HCT116 (cell line): ENCODE measurements around the gene DCTD. TPM values are rescaled to one million over a fixed set of nuclear protein-coding genes. Genes with fewer than 3 reads are reported as not detected.

ENCODE experiments used
- ATAC-seq: fragments of 200-7000 bp; cut with Tn5 transposase; 2 replicates; pipeline ENCODE4 v1.9.1; 2020; ENCODE audit warnings: mild to moderate bottlenecking, moderate library complexity
- BruUV-seq: library from RNA; stranded (reverse); fragments of 400-500 nt; replicated peaks from 2 replicates; lab custom pipeline; 2021; lab: Mats Ljungman, UMichigan
- CTCF ChIA-PET: fragments of 300-600 bp; sonication (Branson Sonifier 250); formaldehyde crosslinking; loops from one replicate; lab custom pipeline; 2021; ENCODE audit warnings: antibody characterized with exemption; lab: Charles Lee
- POLR2A ChIA-PET: fragments of 300-600, 350-600 bp; sonication (Branson Sonifier 250); formaldehyde crosslinking; loops from one replicate; lab custom pipeline; 2021; ENCODE audit warnings: antibody characterized with exemption; lab: Charles Lee
- RAD21 ChIA-PET, 2 experiments: fragments of 300-600 bp; sonication (Branson Sonifier 250); formaldehyde crosslinking; loops; one replicate each; lab custom pipeline; 2023; ENCODE audit warnings: low total read pairs in 2 of 2; ENCODE audit not compliant: uncharacterized antibody in 2 of 2, unreplicated experiment in 2 of 2, low non-redundant PET in 1 of 2; lab: Charles Lee
- DNase-seq: peaks from one replicate; pipeline ENCODE4 v3.0.0-alpha.2; 2010; ENCODE audit warnings: low read depth, low spot score
- H2AFZ ChIP-seq: fragments of 200-600 bp; shearing (Covaris generic), sonication (generic); 2 replicates; pipeline ENCODE4 v1.6.1; 2017; ENCODE audit warnings: low read depth, mixed run types, mixed read lengths, antibody characterized with exemption, low read length; ENCODE audit not compliant: poor library complexity, severe bottlenecking
- H3K27ac ChIP-seq: 2 replicates; pipeline ENCODE4 v1.5.1; 2012; ENCODE audit warnings: low read depth, low read length
- H3K27me3 ChIP-seq: fragments of 200-600 bp; sonication (generic); 2 replicates; pipeline ENCODE4 v1.6.1; 2016; ENCODE audit warnings: mixed run types, low read length, mixed read lengths; ENCODE audit not compliant: insufficient read depth
- H3K36me3 ChIP-seq, 2 experiments: fragments of 200-500 bp in 1 of 2; fragments of 200-600 bp in 1 of 2; sonication (Bioruptor generic) in 1 of 2; sonication (generic) in 1 of 2; 2 replicates each; pipeline versions ENCODE4 v1.5.1 to v1.6.1; 2014 to 2016; ENCODE audit warnings: low read length in 2 of 2, inconsistent platforms in 1 of 2, mixed read lengths in 1 of 2, mixed run types in 1 of 2; ENCODE audit not compliant: insufficient read depth in 2 of 2, control insufficient read depth in 1 of 2
- H3K4me1 ChIP-seq, 2 experiments: fragments of 200-600 bp in 1 of 2; sonication (generic) in 1 of 2; 2 replicates each; pipeline versions ENCODE4 v1.5.1 to v1.6.1; 2012 to 2017; ENCODE audit warnings: low read length in 2 of 2, inconsistent platforms in 1 of 2, mild to moderate bottlenecking in 1 of 2, mixed read lengths in 1 of 2, mixed run types in 1 of 2, moderate library complexity in 1 of 2; ENCODE audit not compliant: insufficient read depth in 2 of 2, control insufficient read depth in 1 of 2
- H3K4me2 ChIP-seq: fragments of 200-600 bp; sonication (generic); 2 replicates; pipeline ENCODE4 v1.6.1; 2017; ENCODE audit warnings: mixed run types, low read length, mixed read lengths
- H3K4me3 ChIP-seq, 2 experiments: fragments of 200-600 bp in 1 of 2; sonication (generic) in 1 of 2; replicated peaks in 1 of 2; 2 replicates each; pipeline ENCODE4 v1.5.1; 2011 to 2016; ENCODE audit warnings: low read length in 2 of 2, control low read depth in 1 of 2, low read depth in 1 of 2, mild to moderate bottlenecking in 1 of 2, mixed read lengths in 1 of 2, mixed run types in 1 of 2
- H3K79me2 ChIP-seq: fragments of 200-600 bp; sonication (generic); 2 replicates; pipeline ENCODE4 v1.6.1; 2017; ENCODE audit warnings: mild to moderate bottlenecking, mixed run types, low read length, moderate library complexity, mixed read lengths; ENCODE audit not compliant: insufficient read depth
- H3K9ac ChIP-seq: fragments of 200-600 bp; sonication (generic); 2 replicates; pipeline ENCODE4 v1.6.1; 2016; ENCODE audit warnings: low read length, mixed read lengths
- H3K9me2 ChIP-seq: fragments of 200-600 bp; sonication (generic), shearing (Covaris generic); 2 replicates; pipeline ENCODE4 v1.6.1; 2017; ENCODE audit warnings: mixed run types, mild to moderate bottlenecking, moderate library complexity; ENCODE audit not compliant: insufficient read depth
- H3K9me3 ChIP-seq, 2 experiments: fragments of 200-500 bp in 1 of 2; fragments of 200-600 bp in 1 of 2; sonication (Bioruptor generic) in 1 of 2; sonication (generic) in 1 of 2; 2 replicates each; pipeline ENCODE4 v1.6.1; 2014 to 2017; ENCODE audit warnings: low read length in 2 of 2, mixed read lengths in 2 of 2, inconsistent platforms in 1 of 2, low read depth in 1 of 2, mild to moderate bottlenecking in 1 of 2, mixed run types in 1 of 2, moderate library complexity in 1 of 2; ENCODE audit not compliant: control insufficient read depth in 1 of 2, insufficient read depth in 1 of 2
- H4K20me1 ChIP-seq: fragments of 200-600 bp; sonication (generic), shearing (Covaris generic); 2 replicates; pipeline ENCODE4 v1.6.1; 2017; ENCODE audit warnings: mixed run types, mild to moderate bottlenecking, moderate library complexity; ENCODE audit not compliant: insufficient read depth
- CBX3 ChIP-seq: IDR thresholded peaks from 2 replicates; pipeline ENCODE4 v1.6.1; 2012; ENCODE audit warnings: low read depth
- CEBPB ChIP-seq: IDR thresholded peaks from 2 replicates; pipeline ENCODE4 v1.6.1; 2012; ENCODE audit warnings: low read depth
- EGR1 ChIP-seq: IDR thresholded peaks from 2 replicates; pipeline ENCODE4 v1.6.1; 2012; ENCODE audit warnings: low read depth
- EZH2phosphoT487 ChIP-seq: fragments of 200-600 bp; IDR thresholded peaks from 2 replicates; pipeline ENCODE4 v1.6.1; 2018; ENCODE audit warnings: antibody characterized with exemption, borderline replicate concordance
- JUND ChIP-seq: IDR thresholded peaks from 2 replicates; pipeline ENCODE4 v1.6.1; 2012
- POLR2A ChIP-seq: IDR thresholded peaks from 2 replicates; pipeline ENCODE4 v1.7.0; 2011; ENCODE audit warnings: borderline replicate concordance; ENCODE audit not compliant: insufficient read depth, insufficient read length; ENCODE audit errors: extremely low read depth
- POLR2AphosphoS5 ChIP-seq: IDR thresholded peaks from 2 replicates; pipeline ENCODE4 v1.6.1; 2011; ENCODE audit warnings: mild to moderate bottlenecking, low read depth, low read length, moderate library complexity
- SIN3A ChIP-seq: IDR thresholded peaks from 2 replicates; pipeline ENCODE4 v1.6.1; 2012; ENCODE audit warnings: low read depth
- SP1 ChIP-seq: IDR thresholded peaks from 2 replicates; pipeline ENCODE4 v1.6.1; 2012; ENCODE audit warnings: low read depth
- SRF ChIP-seq: IDR thresholded peaks from 2 replicates; pipeline ENCODE4 v1.6.1; 2012; ENCODE audit warnings: low read depth
- YY1 ChIP-seq: IDR thresholded peaks from 2 replicates; pipeline ENCODE4 v1.6.1; 2011; ENCODE audit warnings: low read length, low read depth, moderate library complexity, mild to moderate bottlenecking; ENCODE audit not compliant: insufficient replicate concordance; ENCODE audit errors: extremely low read depth
- ZFX ChIP-seq: fragments of 450-650 bp; IDR thresholded peaks from 2 replicates; pipeline ENCODE4 v1.6.1; 2017
- intact Hi-C: fragments of 100-400 bp; cut with micrococcal nuclease; formaldehyde crosslinking; loops from 2 replicates; pipeline ENCODE4 v1.10.0; 2022
- total RNA-seq: library from RNA; stranded (reverse); gene quantifications from one replicate; pipeline ENCODE4 v1.2.1, GENCODE V29; 2021; ENCODE audit not compliant: unreplicated experiment
- TF ChIP-seq, protein P1 (sequence below): IDR thresholded peaks from 2 replicates; pipeline ENCODE4 v1.6.1; 2012
- TF ChIP-seq, protein P2 (sequence below): IDR thresholded peaks from 2 replicates; pipeline ENCODE4 v1.6.1; 2011; ENCODE audit warnings: mild to moderate bottlenecking, low read length, moderate library complexity; ENCODE audit not compliant: insufficient replicate concordance; ENCODE audit errors: extremely low read depth
- TF ChIP-seq, protein P3 (sequence below), 3 experiments: fragments of 200-600 bp in 1 of 3; sonication (generic) in 1 of 3; IDR thresholded peaks in 2 of 3; conservative IDR thresholded peaks in 1 of 3; 2 replicates each; pipeline ENCODE4 v1.5.1; 2012 to 2017; ENCODE audit warnings: low read depth in 2 of 3, low read length in 2 of 3, antibody characterized with exemption in 1 of 3, borderline replicate concordance in 1 of 3, control low read depth in 1 of 3, mild to moderate bottlenecking in 1 of 3, mixed read lengths in 1 of 3, mixed run types in 1 of 3, moderate library complexity in 1 of 3; ENCODE audit not compliant: insufficient read depth in 1 of 3
- TF ChIP-seq, protein P4 (sequence below): IDR thresholded peaks from 2 replicates; pipeline ENCODE4 v1.6.1; 2012

DCTD gene
- total RNA-seq, 1 experiment from 2014 or later: 96.3 TPM

DNA sequence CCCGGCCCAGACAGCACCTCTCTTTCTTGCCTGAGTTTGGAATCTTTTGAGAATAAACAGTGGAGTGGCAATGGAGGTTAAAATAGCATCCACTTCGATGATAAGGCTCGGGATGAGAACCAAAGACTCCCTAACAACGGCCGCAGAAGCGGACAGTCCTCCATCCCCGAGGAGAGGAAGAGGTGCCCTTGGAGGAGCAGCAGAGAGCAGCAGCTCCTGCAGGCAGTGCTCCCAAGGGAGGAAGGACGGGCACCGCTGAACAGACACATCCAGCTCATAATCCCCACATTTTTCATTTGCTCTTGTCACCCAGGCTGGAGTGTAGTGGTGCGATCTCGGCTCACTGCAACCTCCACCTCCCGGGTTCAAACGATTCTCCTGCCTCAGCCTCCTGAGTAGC, 61.3 kb downstream of the DCTD start:
- POLR2A ChIA-PET: no interaction called here

DNA sequence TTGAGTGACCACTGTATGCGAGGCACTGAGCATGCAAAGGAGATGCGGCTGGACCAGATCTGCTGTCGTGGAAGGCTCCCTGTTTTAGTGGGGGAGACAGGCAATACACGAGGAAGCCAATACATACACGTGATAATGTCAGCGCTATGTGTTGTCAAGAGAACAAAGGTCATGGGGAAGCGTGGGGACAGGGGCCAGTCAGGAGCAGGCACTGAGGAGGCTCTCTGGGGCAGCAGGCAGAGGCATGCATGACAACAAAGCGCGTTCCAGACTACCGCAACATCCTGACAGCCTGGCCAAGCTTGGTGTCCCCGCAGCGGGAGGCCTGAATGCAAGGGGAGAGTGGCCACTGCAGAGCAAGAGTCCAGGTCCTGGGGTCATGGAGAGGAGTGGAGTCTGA, 61.9 kb downstream of the DCTD start:
- Histone ChIP-seq H3K27me3 (no peaks in the 10 kb centered on the region), H3K9ac (no peak overlapping the region), H2AFZ (no peak overlapping the region), H3K79me2 (no peaks in the 10 kb centered on the region), H3K36me3 (no peaks in the 10 kb centered on the region), H3K4me3 (no peak overlapping the region), H3K4me2 (no peak overlapping the region), H3K9me2 (no peaks in the 10 kb centered on the region), H3K27ac (no peak overlapping the region), H3K9me3 (no peaks in the 10 kb centered on the region), H4K20me1 (no peaks in the 10 kb centered on the region), H3K4me1 (no peaks in the 10 kb centered on the region)
- intact Hi-C loops: no loop called here
- RAD21 ChIA-PET: no interaction called here
- no TSS peak for BruUV-seq
- ATAC-seq: no peak
- no peak for DNase-seq
- CTCF ChIA-PET: no interaction called here
- POLR2A ChIA-PET: no interaction called here
- TF ChIP-seq CEBPB (no peak), POLR2A (no peak), SP1 (no peak), YY1 (no peak), JUND (no peak), SRF (no peak), SIN3A (no peak), CBX3 (no peak), EZH2phosphoT487 (no peak)
- TF ChIP-seq, protein P1, sequence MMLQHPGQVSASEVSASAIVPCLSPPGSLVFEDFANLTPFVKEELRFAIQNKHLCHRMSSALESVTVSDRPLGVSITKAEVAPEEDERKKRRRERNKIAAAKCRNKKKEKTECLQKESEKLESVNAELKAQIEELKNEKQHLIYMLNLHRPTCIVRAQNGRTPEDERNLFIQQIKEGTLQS: no peak
- TF ChIP-seq, protein P2, sequence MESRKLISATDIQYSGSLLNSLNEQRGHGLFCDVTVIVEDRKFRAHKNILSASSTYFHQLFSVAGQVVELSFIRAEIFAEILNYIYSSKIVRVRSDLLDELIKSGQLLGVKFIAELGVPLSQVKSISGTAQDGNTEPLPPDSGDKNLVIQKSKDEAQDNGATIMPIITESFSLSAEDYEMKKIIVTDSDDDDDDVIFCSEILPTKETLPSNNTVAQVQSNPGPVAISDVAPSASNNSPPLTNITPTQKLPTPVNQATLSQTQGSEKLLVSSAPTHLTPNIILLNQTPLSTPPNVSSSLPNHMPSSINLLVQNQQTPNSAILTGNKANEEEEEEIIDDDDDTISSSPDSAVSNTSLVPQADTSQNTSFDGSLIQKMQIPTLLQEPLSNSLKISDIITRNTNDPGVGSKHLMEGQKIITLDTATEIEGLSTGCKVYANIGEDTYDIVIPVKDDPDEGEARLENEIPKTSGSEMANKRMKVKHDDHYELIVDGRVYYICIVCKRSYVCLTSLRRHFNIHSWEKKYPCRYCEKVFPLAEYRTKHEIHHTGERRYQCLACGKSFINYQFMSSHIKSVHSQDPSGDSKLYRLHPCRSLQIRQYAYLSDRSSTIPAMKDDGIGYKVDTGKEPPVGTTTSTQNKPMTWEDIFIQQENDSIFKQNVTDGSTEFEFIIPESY: no peak
- TF ChIP-seq, protein P3, sequence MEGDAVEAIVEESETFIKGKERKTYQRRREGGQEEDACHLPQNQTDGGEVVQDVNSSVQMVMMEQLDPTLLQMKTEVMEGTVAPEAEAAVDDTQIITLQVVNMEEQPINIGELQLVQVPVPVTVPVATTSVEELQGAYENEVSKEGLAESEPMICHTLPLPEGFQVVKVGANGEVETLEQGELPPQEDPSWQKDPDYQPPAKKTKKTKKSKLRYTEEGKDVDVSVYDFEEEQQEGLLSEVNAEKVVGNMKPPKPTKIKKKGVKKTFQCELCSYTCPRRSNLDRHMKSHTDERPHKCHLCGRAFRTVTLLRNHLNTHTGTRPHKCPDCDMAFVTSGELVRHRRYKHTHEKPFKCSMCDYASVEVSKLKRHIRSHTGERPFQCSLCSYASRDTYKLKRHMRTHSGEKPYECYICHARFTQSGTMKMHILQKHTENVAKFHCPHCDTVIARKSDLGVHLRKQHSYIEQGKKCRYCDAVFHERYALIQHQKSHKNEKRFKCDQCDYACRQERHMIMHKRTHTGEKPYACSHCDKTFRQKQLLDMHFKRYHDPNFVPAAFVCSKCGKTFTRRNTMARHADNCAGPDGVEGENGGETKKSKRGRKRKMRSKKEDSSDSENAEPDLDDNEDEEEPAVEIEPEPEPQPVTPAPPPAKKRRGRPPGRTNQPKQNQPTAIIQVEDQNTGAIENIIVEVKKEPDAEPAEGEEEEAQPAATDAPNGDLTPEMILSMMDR (IDR thresholded peaks at IDR 0.05 in 2 of 3, conservative IDR thresholded peaks at IDR 0.05 in 1 of 3; ENCODE audit: borderline replicate concordance in 1 of 3, insufficient read depth in 1 of 3, low read depth in 2 of 3, low read length in 2 of 3): no peak

More for the DNA sequence above, 61.3 kb downstream of the DCTD start:
- H3K4me2 ChIP-seq: no peak overlapping the region
- DNase-seq (no peak), ATAC-seq (no peak)
- no peak overlapping the region for H3K27ac ChIP-seq
- no peaks in the 10 kb centered on the region for H3K4me1 ChIP-seq
- no peaks in the 10 kb centered on the region for H3K79me2 ChIP-seq
- no peaks in the 10 kb centered on the region for H3K36me3 ChIP-seq
- CTCF ChIA-PET: no interaction called here
- no peak for TF ChIP-seq POLR2AphosphoS5
- TF ChIP-seq EGR1: no peak
- no peak for TF ChIP-seq EZH2phosphoT487
- TF ChIP-seq, protein P4, sequence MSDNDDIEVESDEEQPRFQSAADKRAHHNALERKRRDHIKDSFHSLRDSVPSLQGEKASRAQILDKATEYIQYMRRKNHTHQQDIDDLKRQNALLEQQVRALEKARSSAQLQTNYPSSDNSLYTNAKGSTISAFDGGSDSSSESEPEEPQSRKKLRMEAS: no peak
- no peak for TF ChIP-seq ZFX
- no peaks in the 10 kb centered on the region for H3K9me2 ChIP-seq
- H3K9ac ChIP-seq: no peak overlapping the region
- no TSS peak for BruUV-seq
- H3K27me3 ChIP-seq: no peaks in the 10 kb centered on the region
- RAD21 ChIA-PET: no interaction called here
- H3K4me3 ChIP-seq: no peak overlapping the region
- no peaks in the 10 kb centered on the region for H4K20me1 ChIP-seq
- H2AFZ ChIP-seq: no peak overlapping the region
- intact Hi-C loops: no loop called here
- no peaks in the 10 kb centered on the region for H3K9me3 ChIP-seq
